NCI-H774 (cell line): ENCODE data around the gene IFI27L2.

ENCODE experiments used
- DNase-seq: peaks from one replicate; lab custom pipeline; 2025; lab: John Stamatoyannopoulos, UW

IFI27L2 gene

DNA sequence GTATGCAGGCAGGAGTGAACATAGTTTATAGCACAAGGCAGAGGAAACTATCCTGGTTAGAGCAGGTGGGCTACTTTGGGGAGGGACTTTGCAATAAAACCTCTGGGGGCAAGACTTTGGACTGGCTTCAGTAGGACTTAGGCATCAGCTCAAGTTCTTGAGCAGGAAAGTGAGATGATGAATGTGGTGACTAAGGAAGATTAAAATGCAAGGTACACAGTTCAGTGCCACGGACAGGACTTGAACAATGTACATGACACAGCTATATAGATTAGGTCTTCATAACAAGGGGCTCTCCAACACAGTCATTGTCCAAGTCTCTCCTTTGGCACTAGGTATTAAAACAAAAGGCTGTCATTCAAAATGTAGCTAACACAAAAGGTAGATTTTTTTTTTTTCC lies 23.3 kb upstream of the IFI27L2 start:
- no peak for DNase-seq

DNA sequence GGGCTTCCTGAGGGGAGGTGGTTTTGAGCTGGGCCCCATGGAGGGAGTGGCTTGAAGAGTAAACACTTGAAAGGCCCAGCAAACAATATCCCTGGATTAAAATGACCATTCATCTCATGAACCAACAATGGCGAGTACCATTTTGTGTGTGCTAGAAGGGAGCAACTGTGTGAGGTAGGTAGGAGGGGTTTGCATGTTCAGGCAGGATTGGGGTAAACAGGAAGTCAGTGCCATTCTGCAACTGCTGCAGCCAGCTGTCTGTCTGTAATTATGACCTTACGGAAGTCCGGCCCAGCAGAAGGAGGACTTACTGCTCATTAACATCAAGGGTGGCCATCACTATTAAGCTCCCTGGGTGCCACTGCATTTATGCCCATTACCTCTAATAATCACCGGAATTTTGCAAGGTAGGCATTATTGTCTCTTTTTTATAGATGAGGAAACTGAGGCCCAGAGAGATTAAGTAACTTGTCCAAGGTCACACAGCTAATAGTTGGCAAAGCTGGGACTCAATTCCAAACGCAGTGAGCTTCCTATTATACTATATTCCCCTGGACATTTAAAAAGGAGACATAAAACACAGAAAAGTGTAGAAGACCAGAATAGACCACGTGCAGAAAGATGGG lies 16.6 kb upstream of the IFI27L2 start:
- peak; percentile 74 for DNase-seq

GRCh38 chr14:94144765-94145164 lies 15.4 kb upstream of the IFI27L2 start:
- no peak for DNase-seq

GRCh38 chr14:94143711-94144110 lies 14.3 kb upstream of the IFI27L2 start:
- no peak for DNase-seq

DNA sequence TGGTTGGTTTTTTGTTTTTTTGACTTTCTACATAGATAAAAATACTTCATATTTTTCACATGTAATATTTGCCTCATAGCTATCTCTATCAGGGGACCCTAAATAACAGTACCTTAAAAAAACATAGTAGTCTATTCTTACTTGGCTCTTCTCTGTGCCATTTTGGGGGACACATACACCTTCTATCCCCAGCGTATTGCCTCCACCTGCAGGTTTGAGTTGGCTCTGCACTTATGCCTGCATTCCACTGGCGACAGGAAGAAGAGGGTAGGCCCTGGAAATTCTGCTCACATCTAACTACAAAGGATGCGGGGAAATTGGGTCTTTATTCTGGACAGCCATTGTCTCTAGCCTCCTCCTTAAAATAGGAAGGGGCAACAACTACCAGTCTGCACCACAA lies 13.8 kb upstream of the IFI27L2 start:
- DNase-seq = no peak

DNA sequence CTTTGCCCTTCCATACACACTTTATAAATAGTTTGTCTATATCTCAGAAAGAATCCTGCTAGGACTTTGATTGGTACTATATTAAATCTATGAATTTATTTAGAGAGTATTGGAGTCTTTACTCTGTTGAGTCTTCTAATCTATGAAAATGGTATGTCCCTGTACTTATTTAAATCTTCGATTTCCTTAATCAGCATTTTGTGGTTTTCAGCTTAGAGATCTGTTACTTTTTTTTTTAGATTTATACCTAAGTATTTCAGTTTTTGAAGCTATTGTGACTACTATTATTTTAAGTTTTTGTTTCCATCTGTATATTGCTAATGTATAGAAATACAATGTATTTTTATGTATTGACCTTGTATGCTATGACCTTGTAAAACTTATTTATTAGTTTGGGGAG lies 13.4 kb upstream of the IFI27L2 start:
- no peak for DNase-seq

DNA sequence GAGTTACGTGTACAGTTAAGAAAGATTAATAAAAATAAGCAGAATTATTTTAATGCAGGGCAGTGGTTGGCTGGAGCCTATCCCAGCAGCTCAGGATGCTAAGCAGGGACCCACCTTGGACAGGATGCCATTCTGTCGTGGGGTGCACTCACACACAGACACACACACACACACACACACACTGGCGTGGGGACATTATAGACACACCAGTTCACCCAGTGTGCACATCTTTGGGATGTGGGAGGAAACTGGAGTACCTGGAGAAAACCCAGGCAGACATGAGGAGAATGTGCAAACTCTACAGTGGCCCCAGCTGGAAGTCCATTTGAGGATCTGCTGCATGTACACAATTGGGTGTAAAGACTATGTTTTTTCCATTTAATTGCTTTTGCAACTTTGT lies 12.8 kb upstream of the IFI27L2 start:
- no peak for DNase-seq

GRCh38 chr14:94139421-94139820 lies 10.0 kb upstream of the IFI27L2 start:
- DNase-seq = no peak

- DNase-seq = no peak
These were observed 9.6 kb upstream of the IFI27L2 start for GRCh38 chr14:94139006-94139405.

GRCh38 chr14:94138251-94138650 lies 8.8 kb upstream of the IFI27L2 start:
- DNase-seq = no peak

DNA sequence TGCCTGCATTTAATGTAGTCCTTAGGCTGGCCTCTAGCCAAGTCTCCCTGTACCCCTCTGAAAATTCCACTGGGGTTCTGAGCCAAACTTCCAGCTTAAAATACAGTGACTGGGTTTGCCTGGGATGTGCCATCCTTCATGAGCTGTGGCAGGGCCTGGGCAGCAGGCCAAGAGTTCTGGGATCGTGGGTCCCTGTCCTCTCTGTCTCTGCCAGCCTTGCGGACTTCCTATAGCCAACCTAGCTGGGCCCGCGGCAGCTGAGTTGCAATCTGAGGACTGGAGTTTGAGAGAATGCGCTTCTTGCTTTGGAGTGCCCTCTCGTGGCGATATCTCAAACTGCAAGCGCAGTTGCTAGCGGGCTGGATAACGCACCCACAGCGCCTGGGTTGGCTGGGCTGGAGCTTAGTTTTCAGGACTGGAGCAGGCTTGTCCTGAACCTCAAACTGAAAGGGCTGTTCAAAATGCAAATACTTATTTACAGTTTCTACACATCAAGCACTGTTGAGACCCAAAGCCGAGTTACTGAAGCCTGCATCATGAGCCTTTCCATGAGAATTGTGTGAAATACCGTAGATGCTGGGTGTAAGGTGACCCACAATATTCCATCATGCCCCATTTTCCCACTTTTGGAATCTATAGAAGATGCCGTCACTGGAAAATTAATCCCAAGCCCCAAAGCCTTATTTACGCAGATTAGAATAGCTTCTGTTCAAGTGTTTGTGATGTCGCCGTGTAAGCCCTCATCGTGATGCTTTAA lies 7.3 kb upstream of the IFI27L2 start:
- peak; percentile 85 for DNase-seq

DNA sequence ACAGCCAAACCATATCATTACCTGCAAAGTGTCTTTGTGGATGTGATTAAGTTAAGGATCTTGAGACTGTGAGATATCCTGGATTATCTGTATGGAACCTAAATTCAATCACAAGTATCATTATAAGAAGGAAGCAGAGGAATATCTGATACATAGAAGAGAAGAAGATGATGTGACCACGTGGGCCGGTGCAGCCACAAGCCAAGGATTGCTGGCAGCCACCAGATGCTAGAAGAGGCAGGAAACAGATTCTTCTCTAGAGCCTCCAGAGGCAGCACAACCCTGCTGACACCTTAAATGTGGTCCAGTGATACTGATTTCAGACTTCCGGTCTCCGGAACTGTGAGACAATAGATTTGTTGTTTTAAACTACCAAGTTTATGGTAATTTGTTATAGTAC lies 6.1 kb upstream of the IFI27L2 start:
- no peak for DNase-seq

DNA sequence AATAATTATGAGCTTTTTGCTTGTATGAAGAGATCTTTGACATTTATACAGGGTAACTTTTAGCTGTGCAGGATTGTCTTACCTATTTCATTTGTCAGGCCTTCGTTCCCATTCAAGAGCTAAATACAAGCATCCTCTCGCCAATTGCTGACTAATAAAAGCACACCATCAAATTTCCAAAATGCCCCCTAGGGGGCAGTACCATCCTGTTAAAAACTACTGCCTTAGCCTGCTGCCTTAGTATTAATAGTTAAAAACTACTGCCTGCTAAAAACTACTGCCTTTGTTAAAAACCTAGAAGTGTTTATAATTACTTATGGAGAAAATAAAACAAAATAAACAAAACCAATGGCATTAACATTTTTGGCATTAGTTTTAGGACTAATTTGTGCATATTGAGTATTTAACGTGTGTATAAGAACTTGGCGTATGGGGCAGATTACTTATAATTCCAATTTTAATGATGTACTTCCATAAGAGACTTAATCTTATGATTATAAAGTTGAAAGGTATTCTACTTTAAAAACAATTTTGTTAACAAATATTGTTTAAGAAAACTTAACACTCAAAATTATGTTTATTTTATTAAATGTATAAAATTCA lies 3.0 kb upstream of the IFI27L2 start:
- peak; percentile 66 for DNase-seq

GRCh38 chr14:94129758-94130414 lies 482 bp upstream of the IFI27L2 start:
- peak; percentile 53 for DNase-seq

DNA sequence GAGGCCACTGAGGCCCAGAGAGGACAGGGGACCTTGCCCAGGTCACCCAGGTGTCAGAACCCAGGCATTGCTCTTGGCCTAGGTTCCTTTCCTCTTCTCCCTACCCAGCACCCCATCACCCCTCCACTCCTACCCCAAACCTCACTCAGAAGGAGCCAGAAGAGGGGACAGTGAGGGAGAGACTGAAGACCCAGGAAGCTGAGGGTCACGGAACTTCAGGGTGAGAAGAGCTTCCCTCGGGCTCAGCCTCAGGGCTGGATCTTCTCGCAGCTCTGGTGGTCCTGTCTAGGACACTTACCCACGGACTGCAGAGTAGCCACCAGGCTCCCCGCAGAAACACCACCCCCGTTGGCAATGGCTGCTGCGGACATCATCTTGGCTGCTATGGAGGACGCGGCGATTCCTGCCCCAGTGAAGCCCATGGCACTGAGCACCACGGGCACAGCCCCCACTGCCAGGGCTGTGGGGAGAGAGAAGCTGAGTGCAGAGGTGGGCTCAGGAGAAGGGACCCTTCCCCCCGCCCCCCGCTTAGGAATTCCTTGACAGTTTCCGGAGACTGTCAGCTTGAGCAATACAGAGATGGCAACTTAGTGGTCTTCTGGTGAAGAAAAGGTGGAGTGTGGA lies 1.1 kb downstream of the IFI27L2 start:
- no peak for DNase-seq

GRCh38 chr14:94127330-94127729 lies 2.1 kb downstream of the IFI27L2 start:
- no peak for DNase-seq

- DNase-seq = no peak
These were observed 2.6 kb downstream of the IFI27L2 start for GRCh38 chr14:94126800-94127199.

GRCh38 chr14:94126419-94126677 lies 3.1 kb downstream of the IFI27L2 start:
- DNase-seq = no peak

DNA sequence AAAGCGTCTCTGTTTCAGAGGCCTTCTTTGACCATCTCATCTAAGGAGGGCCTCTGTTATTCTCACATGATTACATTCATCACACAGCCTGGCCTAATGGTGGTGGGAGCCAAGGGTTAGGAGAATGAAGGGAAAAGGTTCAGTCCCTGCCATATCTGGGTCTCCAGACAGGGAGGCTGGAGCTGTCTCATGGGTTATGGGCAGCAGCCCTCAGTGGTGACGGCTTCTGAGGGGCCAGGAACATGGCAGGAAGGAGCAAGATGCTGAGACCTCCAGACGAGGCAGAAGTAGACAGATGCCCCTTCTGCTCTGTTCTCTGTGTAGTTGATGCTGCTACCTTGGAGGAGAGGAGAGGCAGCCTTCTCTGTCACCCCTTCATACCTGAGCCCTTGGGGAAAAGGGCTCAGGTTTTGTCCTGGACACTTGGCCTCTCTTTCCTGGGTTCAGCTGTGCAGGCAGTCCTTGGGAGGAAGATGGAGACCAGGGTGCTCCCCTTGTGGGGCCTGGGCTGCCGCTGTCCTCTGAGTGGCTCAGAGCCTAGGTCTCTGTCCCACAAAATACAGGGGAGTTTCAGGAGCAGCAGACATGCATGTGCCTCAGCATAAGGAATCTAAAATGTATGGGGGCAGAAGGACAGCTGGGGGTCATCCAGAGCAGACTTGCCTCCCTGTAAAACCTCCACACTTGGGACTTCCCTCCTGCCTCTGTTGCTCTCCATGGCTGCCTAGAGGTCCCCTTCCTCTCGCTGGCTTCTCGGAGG lies 3.6 kb downstream of the IFI27L2 start:
- DNase-seq = no peak

DNA sequence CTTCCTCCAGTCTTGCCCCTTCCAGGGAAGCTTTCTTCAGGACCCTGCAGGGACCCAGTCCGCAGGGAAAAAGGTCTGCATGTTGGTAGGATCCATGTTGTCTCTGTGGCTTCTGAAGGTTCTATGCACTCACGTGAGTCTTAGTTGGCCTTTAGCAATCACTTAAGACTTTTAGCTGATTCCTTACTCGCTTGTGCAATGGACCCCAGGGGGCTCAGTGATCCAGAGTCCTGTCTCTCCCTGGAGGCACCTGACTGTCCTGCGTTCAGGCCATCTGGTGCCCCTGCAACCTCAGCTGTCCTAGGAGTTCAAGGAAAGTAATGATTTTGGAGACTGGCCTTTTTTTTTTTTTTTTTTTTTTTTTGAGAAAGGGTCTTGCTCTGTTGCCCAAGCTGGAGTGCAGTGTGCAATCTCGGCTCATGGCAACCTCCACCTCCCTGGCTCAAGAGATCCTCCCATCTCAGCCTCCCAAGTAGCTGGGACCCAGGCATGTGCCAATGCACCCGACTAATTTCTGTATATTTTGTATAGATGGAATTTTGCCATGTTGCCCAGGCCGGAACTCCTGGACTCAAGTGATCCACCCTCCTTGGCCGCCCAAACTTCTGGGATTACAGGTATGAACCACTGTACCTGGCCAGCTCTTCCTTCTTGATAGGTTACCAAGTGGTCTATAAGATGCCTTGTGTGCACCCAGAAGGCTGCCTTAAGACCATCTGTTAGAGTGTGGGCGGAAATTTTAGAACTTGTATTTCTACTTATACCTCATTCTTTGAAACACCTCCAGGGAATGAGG lies 4.6 kb downstream of the IFI27L2 start:
- no peak for DNase-seq

DNA sequence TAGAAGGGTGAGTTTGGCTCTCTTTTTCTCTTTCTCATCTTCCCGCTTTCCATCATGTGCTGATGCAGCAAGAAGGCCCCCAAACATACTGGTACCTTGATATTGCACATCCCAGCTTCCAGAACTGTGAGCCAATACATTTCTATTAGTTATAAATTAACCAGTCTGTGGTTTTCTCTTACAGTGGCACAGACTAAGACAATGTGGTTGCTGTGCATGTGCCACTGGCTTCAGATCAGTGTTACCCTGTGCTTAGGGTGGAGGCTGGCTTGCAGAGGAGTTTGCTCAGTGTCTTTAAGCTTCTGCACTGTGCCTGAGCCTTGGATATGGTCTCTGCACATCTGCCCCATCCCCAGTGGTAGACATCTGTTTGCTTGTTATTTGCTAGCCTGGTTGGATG lies 5.5 kb downstream of the IFI27L2 start:
- no peak for DNase-seq
